Duodenal mucosa (tissue), 2 donors: Measurements from ENCODE around the gene APCDD1.

Experiments used
- H3K27ac ChIP-seq: one replicate; pipeline ENCODE4 v1.7.0; 2013; ENCODE audit warnings: low read depth, low read length
- H3K27me3 ChIP-seq, 2 donors: one replicate each; pipeline ENCODE4 v1.7.0; 2013; ENCODE audit warnings: low read length in 2 of 2, control low read depth in 1 of 2; ENCODE audit not compliant: insufficient read depth in 2 of 2, control insufficient read depth in 1 of 2
- H3K36me3 ChIP-seq, 2 donors: one replicate each; pipeline ENCODE4 v1.7.0; 2013; ENCODE audit warnings: low read length in 2 of 2, control low read depth in 1 of 2; ENCODE audit not compliant: insufficient read depth in 2 of 2, control insufficient read depth in 1 of 2
- H3K4me1 ChIP-seq, 2 donors: one replicate each; pipeline ENCODE4 v1.7.0; 2013; ENCODE audit warnings: low read length in 2 of 2, control low read depth in 1 of 2; ENCODE audit not compliant: insufficient read depth in 2 of 2, control insufficient read depth in 1 of 2
- H3K4me3 ChIP-seq, 2 donors: one replicate each; pipeline ENCODE4 v1.7.0; 2013; ENCODE audit warnings: low read length in 2 of 2, low read depth in 1 of 2
- H3K9ac ChIP-seq, 2 donors: one replicate each; pipeline ENCODE4 v1.7.0; 2013; ENCODE audit warnings: low read length in 2 of 2, low read depth in 1 of 2
- H3K9me3 ChIP-seq, 2 donors: one replicate each; pipeline ENCODE4 v1.7.0; 2013; ENCODE audit warnings: low read length in 2 of 2, control low read depth in 1 of 2; ENCODE audit not compliant: control insufficient read depth in 1 of 2

APCDD1 gene

DNA sequence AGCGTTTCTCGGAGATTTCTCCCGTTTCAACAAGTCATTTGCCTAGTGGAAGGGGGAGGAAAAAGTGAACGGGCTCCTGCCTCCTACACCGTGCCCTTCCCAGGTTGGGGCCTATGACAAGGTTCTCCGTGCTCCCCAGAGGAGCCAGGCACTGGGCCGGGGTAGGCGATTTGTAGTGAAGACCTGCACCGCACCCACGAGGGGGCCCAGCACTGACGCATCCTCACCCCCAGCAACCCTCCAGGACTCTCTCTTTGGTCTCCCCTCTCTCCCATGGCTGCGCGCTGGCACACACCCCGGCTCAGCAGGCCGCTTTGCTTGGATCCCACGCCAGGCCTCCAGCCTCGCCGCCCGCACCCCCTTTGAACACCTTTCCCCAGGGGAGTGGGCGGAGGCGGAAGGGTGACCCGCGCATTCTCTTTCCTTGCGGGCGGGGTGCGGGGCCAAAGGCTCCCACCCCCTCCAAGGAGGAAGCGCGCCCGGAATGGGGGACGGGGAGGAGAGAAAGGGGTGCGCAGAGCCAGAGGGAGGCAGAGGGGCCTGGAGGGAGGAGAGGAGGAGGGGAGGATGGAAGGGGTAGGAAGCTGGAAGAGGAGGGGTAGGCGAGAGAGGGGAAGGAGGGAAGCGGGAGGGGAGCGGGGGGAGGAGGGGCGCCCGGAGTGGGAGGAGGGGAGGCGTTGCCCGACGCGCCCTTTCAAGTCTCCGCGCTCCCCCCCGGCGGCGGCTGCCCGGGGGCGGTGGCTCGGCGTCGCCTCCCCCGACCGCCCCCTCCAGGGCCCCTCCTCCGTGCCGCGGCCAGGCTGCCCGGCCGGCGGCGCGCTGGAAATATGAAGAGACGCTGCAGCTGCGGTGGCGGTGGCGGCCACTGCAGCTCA lies at the start of gene APCDD1:
Gene APCDD1, plus strand, starts transcription at position 830 of the 875 bp plus-strand sequence. CDS start 347 bp downstream, outside the sequence.
- Histone ChIP-seq H3K4me1 (peaks cover 0 to 14% of the 10 kb centered on the region in 2 donors), H3K9me3 (no peaks in the 10 kb centered on the region), H3K4me3 (peak within 1 kb of the TSS; percentile 66 to 67), H3K27me3 (peaks cover 17 to 30% of the 10 kb centered on the region in 2 donors), H3K9ac (peak within 1 kb of the TSS; percentile 31 to 39), H3K36me3 (no peaks in the 10 kb centered on the region), H3K27ac (peak within 1 kb of the TSS; percentile 30)

DNA sequence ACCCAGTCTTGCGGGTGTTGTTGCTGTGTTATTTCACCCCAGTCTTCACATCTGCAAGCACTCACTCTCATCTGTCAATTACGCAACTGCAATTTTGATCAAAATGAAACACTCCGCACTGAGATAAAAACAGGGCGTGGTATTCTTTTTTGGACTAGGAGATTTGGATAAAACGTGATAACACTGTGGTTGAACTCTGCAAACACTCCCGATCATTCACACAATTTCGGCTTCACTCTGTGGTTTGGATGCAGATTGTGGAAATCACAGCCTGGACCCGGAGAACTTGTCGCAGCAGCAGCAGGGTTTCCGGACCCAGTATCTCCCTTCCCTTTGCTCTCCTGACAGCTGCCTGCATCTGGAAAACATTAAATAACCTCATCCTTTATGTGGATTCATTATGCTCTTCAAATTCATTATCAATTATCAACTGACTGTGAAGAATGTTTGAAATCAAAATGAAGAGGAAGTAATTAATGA lies 49.4 kb upstream of the APCDD1 start:
- Histone ChIP-seq H3K4me3 (no peak overlapping the region), H3K27ac (no peak overlapping the region), H3K27me3 (no peaks in the 10 kb centered on the region), H3K4me1 (no peaks in the 10 kb centered on the region), H3K36me3 (no peaks in the 10 kb centered on the region), H3K9me3 (no peaks in the 10 kb centered on the region), H3K9ac (no peak overlapping the region)

DNA sequence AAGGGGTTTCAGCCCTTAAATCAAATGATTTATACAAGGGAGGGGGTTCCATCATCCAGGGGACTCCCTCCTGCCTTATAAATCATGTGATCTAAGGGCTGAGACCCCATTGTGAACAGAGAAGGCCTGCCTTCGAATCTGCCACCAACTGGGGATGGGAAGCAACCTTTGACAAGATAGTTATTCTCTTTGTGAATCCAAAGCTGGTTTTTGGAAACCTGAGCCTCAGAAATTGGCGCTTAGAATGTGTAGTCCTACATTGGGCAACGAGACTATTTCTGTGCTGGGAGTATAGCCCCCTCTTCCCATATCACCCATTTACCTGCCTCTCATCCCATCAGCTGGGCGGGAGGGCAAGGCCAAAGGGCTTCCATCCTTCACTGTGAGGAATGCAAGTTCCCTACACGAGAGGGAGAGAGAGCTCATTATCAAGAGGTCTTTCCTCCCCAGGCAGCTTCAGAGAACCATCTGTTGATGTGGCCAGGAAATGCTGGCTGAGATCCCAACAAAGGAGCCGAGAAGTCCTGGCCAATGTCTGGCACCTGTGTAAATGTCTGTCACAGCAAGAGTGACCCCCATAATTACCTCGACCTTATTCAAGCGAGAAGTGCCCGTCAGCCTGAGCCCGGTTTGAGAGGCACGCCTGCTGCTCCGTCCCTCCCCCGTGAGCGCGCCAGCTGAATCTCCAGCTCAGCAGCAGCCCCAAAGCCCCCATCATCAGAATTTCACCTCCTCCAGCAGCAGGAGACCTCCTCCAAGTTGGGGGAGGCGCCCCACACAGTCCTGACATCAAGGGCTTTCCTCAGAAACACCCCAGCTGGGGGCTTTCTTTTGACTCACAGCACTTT lies 48.4 kb upstream of the APCDD1 start:
- no peaks in the 10 kb centered on the region for H3K4me1 ChIP-seq
- no peaks in the 10 kb centered on the region for H3K9me3 ChIP-seq
- H3K27me3 ChIP-seq, result no peaks in the 10 kb centered on the region
- H3K36me3 ChIP-seq, result no peaks in the 10 kb centered on the region
- no peak overlapping the region for H3K9ac ChIP-seq
- H3K27ac ChIP-seq, result no peak overlapping the region
- no peak overlapping the region for H3K4me3 ChIP-seq

DNA sequence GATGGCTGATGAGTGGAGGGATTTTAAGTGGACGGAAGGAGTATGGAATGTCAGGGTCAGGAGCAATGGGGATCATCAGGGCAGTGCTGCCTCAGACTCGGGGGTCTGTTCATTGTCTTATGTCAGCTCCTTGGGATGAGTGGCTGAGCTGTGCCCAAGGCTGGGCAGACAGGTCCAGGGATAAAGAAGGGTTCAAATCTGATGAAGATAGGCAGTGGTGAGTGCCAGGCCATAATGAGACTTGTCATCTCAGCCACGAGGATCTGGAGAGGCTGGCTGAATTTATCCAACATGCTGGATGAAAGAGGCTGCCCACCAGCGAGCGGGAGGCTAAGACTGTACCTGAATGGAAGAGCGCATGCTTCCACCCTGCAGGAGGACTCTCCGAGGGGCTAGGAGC lies 46.3 kb upstream of the APCDD1 start:
- H3K36me3 ChIP-seq, result no peaks in the 10 kb centered on the region
- no peak overlapping the region for H3K27ac ChIP-seq
- H3K27me3 ChIP-seq, result no peaks in the 10 kb centered on the region
- no peak overlapping the region for H3K9ac ChIP-seq
- H3K9me3 ChIP-seq, result no peaks in the 10 kb centered on the region
- no peak overlapping the region for H3K4me3 ChIP-seq
- H3K4me1 ChIP-seq, result no peaks in the 10 kb centered on the region

DNA sequence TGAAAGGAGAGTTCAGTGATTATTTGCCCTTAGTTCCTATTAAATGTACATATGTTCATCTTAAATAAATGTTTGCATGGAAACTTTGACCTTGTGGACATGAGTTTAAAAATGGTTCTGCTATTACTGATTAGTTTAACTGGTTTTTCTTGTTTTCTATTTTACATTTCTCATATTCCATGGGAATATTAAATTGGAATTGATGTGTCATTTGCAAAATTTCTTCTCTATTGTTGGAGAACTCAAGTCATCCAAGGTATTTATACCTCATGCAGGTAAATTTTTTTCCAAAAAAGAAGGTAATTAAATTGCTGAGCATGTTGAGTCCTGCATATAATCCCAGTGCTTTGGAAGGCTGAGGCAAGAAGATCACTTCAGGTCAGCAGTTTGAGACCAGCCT lies 45.4 kb upstream of the APCDD1 start:
- no peak overlapping the region for H3K9ac ChIP-seq
- no peak overlapping the region for H3K27ac ChIP-seq
- no peaks in the 10 kb centered on the region for H3K4me1 ChIP-seq
- no peaks in the 10 kb centered on the region for H3K36me3 ChIP-seq
- no peaks in the 10 kb centered on the region for H3K27me3 ChIP-seq
- no peak overlapping the region for H3K4me3 ChIP-seq
- no peaks in the 10 kb centered on the region for H3K9me3 ChIP-seq

DNA sequence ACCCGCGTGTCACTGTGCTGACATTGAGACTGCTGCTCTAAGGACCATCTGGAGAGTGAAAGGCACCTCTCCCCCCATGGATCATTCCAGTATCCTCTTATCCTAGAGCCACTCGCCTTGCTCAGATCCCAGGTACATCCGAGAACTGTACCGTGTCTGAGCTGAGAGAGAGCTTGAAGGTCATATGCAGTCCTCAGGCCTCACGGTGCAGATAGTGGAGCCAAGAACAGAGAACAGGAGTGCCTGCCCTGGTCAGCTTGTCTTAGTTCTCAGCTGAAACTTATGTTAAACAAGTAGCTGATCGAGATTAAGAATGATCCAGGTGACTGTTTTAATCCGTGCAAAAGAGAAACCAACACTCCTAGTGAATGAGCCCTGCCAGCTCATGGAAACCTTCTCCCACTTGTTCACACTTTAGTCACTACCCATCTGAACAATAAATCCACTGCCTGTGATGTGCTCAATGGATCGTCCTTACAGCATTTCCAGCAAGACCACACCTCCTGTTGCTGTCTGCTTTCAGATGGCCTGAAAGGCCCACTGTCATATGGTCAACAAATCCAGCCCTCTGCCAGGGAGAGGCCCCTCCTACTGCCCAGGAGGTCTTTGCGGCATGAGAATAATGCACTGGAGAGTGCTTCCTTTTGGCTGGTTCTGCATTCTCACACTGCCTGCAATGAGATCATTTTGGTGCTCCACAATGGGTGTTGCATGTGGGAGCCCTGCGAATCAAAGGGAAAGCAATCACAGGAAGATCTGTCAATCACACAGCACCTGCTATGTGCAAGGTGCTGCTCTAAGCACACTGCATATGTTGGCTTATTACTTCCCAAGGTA lies 43.7 kb upstream of the APCDD1 start:
- H3K27ac ChIP-seq, result no peak overlapping the region
- no peak overlapping the region for H3K4me3 ChIP-seq
- H3K27me3 ChIP-seq, result no peaks in the 10 kb centered on the region
- no peaks in the 10 kb centered on the region for H3K4me1 ChIP-seq
- no peak overlapping the region for H3K9ac ChIP-seq
- no peaks in the 10 kb centered on the region for H3K36me3 ChIP-seq
- H3K9me3 ChIP-seq, result no peaks in the 10 kb centered on the region

DNA sequence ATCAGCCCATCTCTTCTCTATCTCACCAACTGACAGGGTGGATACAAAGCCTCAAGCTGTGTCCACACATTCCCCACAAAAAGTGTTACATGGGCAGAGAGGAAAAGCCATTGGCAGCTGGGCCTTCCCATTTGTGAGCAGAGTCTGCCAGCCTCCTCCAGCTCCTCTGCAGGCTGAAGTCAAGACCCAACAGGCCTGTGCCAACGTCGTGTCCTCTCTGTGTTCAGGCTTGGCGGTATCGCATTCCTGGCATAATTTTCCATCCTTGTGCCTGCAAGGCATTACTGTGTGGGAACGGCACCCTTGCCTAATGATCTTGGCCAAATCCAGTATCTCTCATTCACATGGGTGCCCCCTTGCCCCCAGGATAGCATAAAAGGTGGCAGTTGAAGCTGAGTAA lies 41.5 kb upstream of the APCDD1 start:
- no peaks in the 10 kb centered on the region for H3K36me3 ChIP-seq
- no peak overlapping the region for H3K27ac ChIP-seq
- no peaks in the 10 kb centered on the region for H3K4me1 ChIP-seq
- no peaks in the 10 kb centered on the region for H3K9me3 ChIP-seq
- H3K27me3 ChIP-seq, result no peaks in the 10 kb centered on the region
- H3K4me3 ChIP-seq, result no peak overlapping the region
- H3K9ac ChIP-seq, result no peak overlapping the region

DNA sequence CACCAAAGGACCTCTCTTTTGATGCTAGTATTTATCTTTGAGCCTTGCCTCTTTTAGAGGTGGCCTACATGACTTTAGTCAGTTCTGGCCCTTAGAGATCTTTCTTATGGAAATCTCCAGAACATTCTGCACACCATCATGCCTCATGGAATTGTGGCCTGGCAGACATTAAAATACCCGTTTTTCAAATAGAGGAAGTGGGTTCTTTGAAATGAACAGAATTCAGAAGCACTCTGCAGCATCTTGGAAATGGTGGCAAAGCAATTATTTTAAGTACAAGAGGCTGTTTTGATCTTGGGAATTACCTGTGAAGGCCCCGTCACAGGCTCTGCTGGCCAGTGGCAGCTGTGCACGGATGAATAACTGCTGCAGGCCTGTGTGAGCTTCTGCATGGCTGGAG lies 40.7 kb upstream of the APCDD1 start:
- Histone ChIP-seq H3K36me3 (no peaks in the 10 kb centered on the region), H3K9me3 (no peaks in the 10 kb centered on the region), H3K27me3 (no peaks in the 10 kb centered on the region), H3K9ac (no peak overlapping the region), H3K4me1 (no peaks in the 10 kb centered on the region), H3K27ac (no peak overlapping the region), H3K4me3 (no peak overlapping the region)

DNA sequence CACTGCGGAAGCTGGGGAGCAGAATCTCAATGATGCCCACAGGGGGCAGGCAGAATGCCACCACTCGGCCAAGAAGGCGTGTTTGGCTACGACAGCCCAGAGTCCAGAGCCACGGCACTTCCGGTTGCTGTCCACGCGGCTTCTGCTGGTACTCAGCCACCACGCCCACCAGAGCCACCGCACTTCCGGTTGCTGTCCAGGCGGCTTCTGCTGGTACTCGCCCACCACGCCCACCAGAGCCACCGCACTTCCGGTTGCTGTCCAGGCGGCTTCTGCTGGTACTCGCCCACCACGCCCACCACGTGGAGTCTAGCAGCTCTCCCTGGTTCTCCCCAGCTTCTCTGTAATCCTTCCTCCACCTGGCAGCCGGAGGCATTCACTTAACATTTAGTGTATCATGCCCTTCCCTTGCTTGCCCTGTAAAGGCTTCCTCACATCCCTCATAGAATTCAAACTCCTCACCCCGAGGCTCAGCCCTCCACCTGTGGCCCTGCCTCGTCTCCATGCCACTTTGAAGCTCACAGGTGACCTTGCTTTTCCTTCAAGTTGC lies 40.1 kb upstream of the APCDD1 start:
- no peaks in the 10 kb centered on the region for H3K4me1 ChIP-seq
- no peak overlapping the region for H3K9ac ChIP-seq
- H3K36me3 ChIP-seq, result no peaks in the 10 kb centered on the region
- H3K4me3 ChIP-seq, result no peak overlapping the region
- H3K9me3 ChIP-seq, result no peaks in the 10 kb centered on the region
- no peak overlapping the region for H3K27ac ChIP-seq
- no peaks in the 10 kb centered on the region for H3K27me3 ChIP-seq
